ENCODE measurements around the gene EFCAB12. TPM values are rescaled to one million over a fixed set of nuclear protein-coding genes. Genes with fewer than 3 reads are reported as not detected.
"Not testable (repeated sequence)": the region's sequence is repeated elsewhere in the genome, so short reads cannot be mapped to it uniquely, and the experiment has no call there.

EFCAB12 gene
- total RNA-seq, 2 experiments from 2014 or later = 1.1 to 2.5 TPM

DNA sequence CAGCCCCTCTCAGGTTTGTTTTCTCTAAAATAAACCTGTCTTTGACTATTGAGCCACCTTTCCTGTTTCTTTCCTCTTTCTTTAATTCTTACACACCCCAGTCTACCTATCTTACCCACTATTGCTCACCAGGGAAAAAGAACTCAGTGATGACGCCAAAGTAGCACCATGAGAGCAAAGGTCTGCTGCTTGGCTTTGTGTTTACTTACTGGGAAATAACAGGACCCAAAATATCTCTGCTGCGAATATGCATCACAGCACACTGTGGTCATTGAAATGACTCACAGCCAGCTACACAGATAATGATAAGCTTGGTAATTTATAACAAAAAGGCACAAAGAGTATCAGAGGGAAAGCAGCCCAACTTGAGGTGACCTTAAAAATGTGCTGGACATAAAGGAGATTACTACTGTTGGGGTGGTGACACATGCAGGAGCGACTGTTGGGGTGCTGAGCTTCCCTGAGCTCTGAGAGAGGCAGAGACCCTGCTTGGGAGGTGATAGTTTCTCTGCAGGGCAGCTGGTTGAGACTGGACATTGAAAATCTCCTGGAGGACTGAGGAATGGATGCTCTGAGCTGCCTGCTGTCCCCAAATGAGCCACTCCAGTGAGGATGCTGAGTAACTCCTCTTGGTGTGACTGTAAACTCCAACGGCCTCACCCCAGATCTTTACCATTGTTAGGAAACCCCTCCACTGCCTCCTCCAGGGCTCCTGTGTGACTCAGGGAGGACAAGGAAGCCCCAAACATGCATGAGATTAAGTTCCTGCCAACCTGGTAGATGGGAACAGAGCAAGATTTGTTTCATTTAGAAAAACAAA, 14.5 kb downstream of the EFCAB12 start:
- no TSS peak for BruUV-seq (replicated peaks)
- H3K9me2 ChIP-seq (ENCODE audit: insufficient read depth, low read length) = no peaks in the 10 kb centered on the region
- ChIA-PET CTCF (ENCODE audit: unreplicated experiment) (interaction anchor here (0.8 kb wide), 1 partner anchor 14 kb away, joined by 3 read pairs; no protein-coding TSS in a partner anchor), POLR2A (interaction anchor here (1.0 kb wide), 1 partner anchor 13 kb away, joined by 3 read pairs; no protein-coding TSS in a partner anchor)
- H3K36me3 ChIP-seq (ENCODE audit: insufficient read depth, low read length) = no peaks in the 10 kb centered on the region
- TF ChIP-seq, protein P1, sequence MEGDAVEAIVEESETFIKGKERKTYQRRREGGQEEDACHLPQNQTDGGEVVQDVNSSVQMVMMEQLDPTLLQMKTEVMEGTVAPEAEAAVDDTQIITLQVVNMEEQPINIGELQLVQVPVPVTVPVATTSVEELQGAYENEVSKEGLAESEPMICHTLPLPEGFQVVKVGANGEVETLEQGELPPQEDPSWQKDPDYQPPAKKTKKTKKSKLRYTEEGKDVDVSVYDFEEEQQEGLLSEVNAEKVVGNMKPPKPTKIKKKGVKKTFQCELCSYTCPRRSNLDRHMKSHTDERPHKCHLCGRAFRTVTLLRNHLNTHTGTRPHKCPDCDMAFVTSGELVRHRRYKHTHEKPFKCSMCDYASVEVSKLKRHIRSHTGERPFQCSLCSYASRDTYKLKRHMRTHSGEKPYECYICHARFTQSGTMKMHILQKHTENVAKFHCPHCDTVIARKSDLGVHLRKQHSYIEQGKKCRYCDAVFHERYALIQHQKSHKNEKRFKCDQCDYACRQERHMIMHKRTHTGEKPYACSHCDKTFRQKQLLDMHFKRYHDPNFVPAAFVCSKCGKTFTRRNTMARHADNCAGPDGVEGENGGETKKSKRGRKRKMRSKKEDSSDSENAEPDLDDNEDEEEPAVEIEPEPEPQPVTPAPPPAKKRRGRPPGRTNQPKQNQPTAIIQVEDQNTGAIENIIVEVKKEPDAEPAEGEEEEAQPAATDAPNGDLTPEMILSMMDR (conservative IDR thresholded peaks at IDR 0.05; ENCODE audit: low read length) = no peak
- TF ChIP-seq EZH2phosphoT487 (IDR thresholded peaks at IDR 0.05; ENCODE audit: borderline replicate concordance, low read depth, low read length) = no peak
- no peak overlapping the region for H2AFZ ChIP-seq (ENCODE audit: low read length)
- no peak for DNase-seq (ENCODE audit: low spot score)
- no peak overlapping the region for H3K4me2 ChIP-seq (ENCODE audit: low read length)
- H3K27ac ChIP-seq (ENCODE audit: low read depth, low read length, poor library complexity, severe bottlenecking) = no peak overlapping the region
- no peak overlapping the region for H3K4me3 ChIP-seq (ENCODE audit: low read depth, low read length, poor library complexity, severe bottlenecking)
- intact Hi-C loops (cut with micrococcal nuclease; ENCODE audit: unreplicated experiment) = no loop called here
- no peaks in the 10 kb centered on the region for H3K4me1 ChIP-seq (ENCODE audit: insufficient read depth, low read length, poor library complexity, severe bottlenecking)
- no peaks in the 10 kb centered on the region for H4K20me1 ChIP-seq (ENCODE audit: insufficient read depth, low read length)
- H3K79me2 ChIP-seq (ENCODE audit: insufficient read depth, low read depth, low read length) = no peaks in the 10 kb centered on the region
- no peaks in the 10 kb centered on the region for H3K9me3 ChIP-seq (ENCODE audit: low read length)

DNA sequence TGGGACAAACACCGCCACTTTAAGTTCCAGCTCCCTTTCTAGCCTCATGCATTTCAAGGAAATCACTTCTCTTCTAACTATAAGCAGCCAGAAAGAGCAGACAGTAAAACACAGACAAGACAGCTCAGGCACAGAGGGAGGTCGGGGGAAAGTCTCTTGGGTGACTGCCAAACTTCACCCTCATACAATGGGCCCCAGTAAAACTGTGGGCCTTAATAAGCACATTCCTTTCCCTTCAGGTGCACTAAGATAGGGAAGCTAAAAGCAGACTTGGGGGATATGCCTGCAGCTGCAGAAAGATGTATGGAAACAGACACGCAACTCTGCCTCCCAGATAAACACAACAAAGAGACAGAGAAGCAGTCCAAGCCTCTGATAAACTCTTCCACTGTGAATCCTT, 15.2 kb downstream of the EFCAB12 start:
- H3K9me3 ChIP-seq (ENCODE audit: low read length); intact Hi-C loops (cut with micrococcal nuclease; ENCODE audit: unreplicated experiment); H3K79me2 ChIP-seq (ENCODE audit: insufficient read depth, low read depth, low read length); DNase-seq (ENCODE audit: low spot score); H2AFZ ChIP-seq (ENCODE audit: low read length); BruUV-seq (replicated peaks); H3K27ac ChIP-seq (ENCODE audit: low read depth, low read length, poor library complexity, severe bottlenecking); POLR2A ChIA-PET; H3K4me3 ChIP-seq (ENCODE audit: low read depth, low read length, poor library complexity, severe bottlenecking); H3K4me1 ChIP-seq (ENCODE audit: insufficient read depth, low read length, poor library complexity, severe bottlenecking); H3K9me2 ChIP-seq (ENCODE audit: insufficient read depth, low read length); H3K36me3 ChIP-seq (ENCODE audit: insufficient read depth, low read length); H3K4me2 ChIP-seq (ENCODE audit: low read length); H4K20me1 ChIP-seq (ENCODE audit: insufficient read depth, low read length): not testable (repeated sequence)
- CTCF ChIA-PET (ENCODE audit: unreplicated experiment) = interaction anchor here (0.5 kb wide), 1 partner anchor 25 kb away, joined by 3 read pairs; no protein-coding TSS in a partner anchor

- H3K4me1 ChIP-seq (ENCODE audit: insufficient read depth, low read length, poor library complexity, severe bottlenecking) = no peaks in the 10 kb centered on the region
- H3K27ac ChIP-seq (ENCODE audit: low read depth, low read length, poor library complexity, severe bottlenecking) = no peak overlapping the region
- DNase-seq (ENCODE audit: low spot score) = no peak
- no peaks in the 10 kb centered on the region for H3K79me2 ChIP-seq (ENCODE audit: insufficient read depth, low read depth, low read length)
- no TSS peak for BruUV-seq (replicated peaks)
- H3K4me3 ChIP-seq (ENCODE audit: low read depth, low read length, poor library complexity, severe bottlenecking) = no peak overlapping the region
- H3K4me2 ChIP-seq (ENCODE audit: low read length) = no peak overlapping the region
- no peaks in the 10 kb centered on the region for H3K36me3 ChIP-seq (ENCODE audit: insufficient read depth, low read length)
- no peaks in the 10 kb centered on the region for H4K20me1 ChIP-seq (ENCODE audit: insufficient read depth, low read length)
- H3K9me3 ChIP-seq (ENCODE audit: low read length) = no peaks in the 10 kb centered on the region
- H2AFZ ChIP-seq (ENCODE audit: low read length) = no peak overlapping the region
- CTCF ChIA-PET (ENCODE audit: unreplicated experiment) = interaction anchor here (0.5 kb wide), 1 partner anchor 25 kb away, joined by 3 read pairs; no protein-coding TSS in a partner anchor
- H3K9me2 ChIP-seq (ENCODE audit: insufficient read depth, low read length) = no peaks in the 10 kb centered on the region
- intact Hi-C loops (cut with micrococcal nuclease; ENCODE audit: unreplicated experiment) = no loop called here
- TF ChIP-seq, protein P1 (conservative IDR thresholded peaks at IDR 0.05; ENCODE audit: low read length) = no peak
- TF ChIP-seq EZH2phosphoT487 (IDR thresholded peaks at IDR 0.05; ENCODE audit: borderline replicate concordance, low read depth, low read length) = no peak
- POLR2A ChIA-PET = interaction anchor here (0.6 to 1.3 kb wide), 2 partner anchors 10 to 696 kb away, joined by 3 to 4 read pairs; no protein-coding TSS in a partner anchor
Measured at GRCh38 chr3:129412542-129413198, 15.8 kb downstream of the EFCAB12 start.
